GM21825 (cell line): ENCODE results near the gene CT47A7.
"Not testable (repeated sequence)": the region's sequence is repeated elsewhere in the genome, so short reads cannot be mapped to it uniquely, and the experiment has no call there.

ENCODE experiments used
- ATAC-seq: cut with Tn5 transposase; IDR thresholded peaks from one replicate; pipeline ENCODE4 v1.9.1; 2021; ENCODE audit warnings: mild to moderate bottlenecking, moderate library complexity; ENCODE audit not compliant: unreplicated experiment

Gene CT47A7

DNA sequence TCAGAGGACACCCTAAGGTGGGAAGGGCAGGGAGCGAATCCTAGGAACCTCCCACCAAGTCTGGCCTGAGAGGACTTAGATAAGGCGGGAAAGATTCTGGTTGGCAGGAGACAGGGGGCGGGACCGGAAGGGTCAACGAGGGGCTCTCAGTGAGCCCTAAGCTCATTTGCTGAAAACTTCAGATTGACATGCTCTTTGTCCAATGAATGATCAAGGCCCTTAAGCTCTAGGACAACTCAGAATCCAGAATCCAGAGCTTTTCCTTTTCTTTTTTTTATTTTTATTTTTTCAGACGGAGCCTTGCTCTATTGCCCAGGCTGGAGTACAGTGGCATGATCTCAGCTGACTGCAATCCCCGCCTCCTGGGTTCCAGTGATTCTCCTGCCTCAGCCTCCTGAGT, at the start of gene CT47A7:
Gene CT47A7 (minus strand): TSS at position 101 of the 400 bp plus-strand sequence. CDS start 255 bp downstream, outside the sequence.
- not testable (repeated sequence) for ATAC-seq

DNA sequence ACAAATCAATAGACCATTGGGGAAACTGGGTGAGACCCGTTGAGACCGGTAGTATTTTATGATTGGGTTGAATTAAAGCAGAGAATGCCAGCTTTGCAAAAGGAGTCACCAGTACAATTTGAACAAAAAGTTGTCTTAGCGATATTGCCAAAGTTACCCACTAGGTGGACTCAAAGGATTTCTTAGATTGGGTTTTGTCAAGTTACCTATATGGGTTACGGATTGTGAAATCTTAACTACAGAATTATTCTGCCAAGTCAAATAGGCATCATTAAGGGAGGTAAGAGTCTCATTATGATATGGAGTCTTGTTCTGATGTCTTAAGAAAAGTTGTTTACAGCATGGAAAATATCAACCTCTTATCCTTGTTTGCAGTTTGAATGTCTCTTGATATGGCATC, 44.2 kb upstream of the CT47A7 start:
- no peak for ATAC-seq

DNA sequence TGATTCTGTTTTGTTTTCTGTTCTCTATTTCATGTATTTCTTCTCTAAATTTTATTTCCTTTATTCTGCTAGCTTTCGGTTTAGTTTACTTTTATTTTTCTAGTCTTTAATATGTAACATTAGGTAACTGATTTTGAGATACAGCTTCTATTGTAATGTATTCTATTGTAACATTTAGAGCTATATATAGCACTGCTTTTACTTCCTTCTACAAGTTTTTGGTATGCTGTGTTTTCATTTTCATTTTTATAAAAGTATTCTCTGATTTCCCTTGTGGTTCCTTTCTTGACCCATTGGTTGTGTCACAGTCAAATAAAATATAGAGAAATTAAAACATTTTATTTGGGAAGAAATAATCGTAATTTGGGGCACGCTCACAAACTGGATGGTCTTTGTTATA, 43.0 kb upstream of the CT47A7 start:
- no peak for ATAC-seq

DNA sequence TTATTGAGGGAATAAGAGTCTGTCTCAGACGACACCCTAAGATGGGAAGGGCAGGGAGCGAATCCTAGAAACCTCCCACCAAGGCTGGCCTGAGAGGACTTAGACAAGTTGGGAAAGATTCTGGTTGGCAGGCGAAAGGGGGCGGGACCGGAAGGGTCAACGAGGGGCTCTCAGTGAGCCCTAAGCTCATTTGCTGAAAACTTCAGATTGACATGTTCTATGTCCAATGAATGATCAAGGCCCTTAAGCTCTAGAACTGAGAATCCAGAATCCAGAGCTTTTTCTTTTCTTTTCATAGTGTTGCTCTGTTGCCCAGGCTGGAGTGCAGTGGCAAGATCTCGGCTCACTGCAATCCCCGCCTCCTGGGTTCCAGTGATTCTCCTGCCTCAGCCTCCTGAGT, 29.3 kb upstream of the CT47A7 start, which contains the start of gene CT47A1:
Gene CT47A1 (minus strand): TSS at position 101 of the 400 bp plus-strand sequence. CDS start 231 bp downstream, outside the sequence.
- not testable (repeated sequence) for ATAC-seq
